Psoas muscle (tissue), 8 donors: Measurements from ENCODE around the gene SLC34A1. TPM values are rescaled to one million over a fixed set of nuclear protein-coding genes. Genes with fewer than 3 reads are reported as not detected.
A peak's percentile ranks its signal among the peaks of the same experiment; 100 is the strongest.

Experiments
- ATAC-seq, 4 donors: fragments of 200-7000 bp; cut with Tn5 transposase; one replicate each; pipeline ENCODE4 v1.9.1; 2020; ENCODE audit warnings: moderate library complexity in 3 of 4, mild to moderate bottlenecking in 2 of 4
- DNase-seq, 2 donors: peaks; one replicate each; pipeline ENCODE4 v3.0.0-alpha.2; 2020
- H3K27ac ChIP-seq: fragments of 200-600 bp; one replicate; pipeline ENCODE4 v1.8.0; 2022
- H3K27me3 ChIP-seq, 3 donors: fragments of 200-600 bp in 1 of 3; one replicate each; pipeline versions ENCODE4 v1.6.1 to v1.8.0; 2013 to 2022; ENCODE audit warnings: low read length in 2 of 3, mild to moderate bottlenecking in 2 of 3, moderate library complexity in 1 of 3; ENCODE audit not compliant: insufficient read depth in 3 of 3
- H3K36me3 ChIP-seq, 2 donors: fragments of 200-600 bp in 1 of 2; one replicate each; pipeline versions ENCODE4 v1.6.1 to v1.8.0; 2013 to 2022; ENCODE audit warnings: low read depth in 1 of 2, mild to moderate bottlenecking in 1 of 2, moderate library complexity in 1 of 2; ENCODE audit not compliant: insufficient read depth in 1 of 2
- H3K4me1 ChIP-seq: fragments of 200-600 bp; one replicate; pipeline ENCODE4 v1.8.0; 2022
- H3K4me3 ChIP-seq: fragments of 200-600 bp; one replicate; pipeline ENCODE4 v1.8.0; 2022; ENCODE audit warnings: mild to moderate bottlenecking
- H3K9me3 ChIP-seq: fragments of 200-600 bp; one replicate; pipeline ENCODE4 v1.8.0; 2022
- WGBS, 3 donors: extraction: QIAGEN DNeasy Blood & Tissue Kit; methylation state at CpG; one replicate each; pipeline versions ENCODE4 v1.1.6 to v1.1.7; 2013; 5-methylcytosine and 5-hydroxymethylcytosine counted together
- intact Hi-C, 2 donors: fragments of 100-400 bp; cut with DNase I; formaldehyde crosslinking; loops; one replicate each; pipeline versions ENCODE4 v1.11.0 to v1.14.2; 2022
- polyA plus RNA-seq, 3 donors: library from polyadenylated mRNA; stranded (reverse); fragments of 200-250 nt; gene quantifications; one replicate each; pipeline ENCODE4 v1.2.3, GENCODE V29; 2013
- total RNA-seq, 4 donors: library from RNA; stranded (reverse); fragmentation: NEBNext Ultra II Directional in 2 of 4; extraction: Animal tissue kit (Norgen Biotek cat#: 25700) in 2 of 4; gene quantifications; one replicate each; pipeline versions ENCODE4 v1.2.1 to v1.2.4, GENCODE V29; 2021 to 2023
- TF ChIP-seq, protein P1 (sequence below): fragments of 200-600 bp; IDR thresholded peaks from one replicate; pipeline ENCODE4 v1.8.0; 2022; ENCODE audit warnings: antibody characterized with exemption
- donor health status: healthy with polysubstance abuse.
- donor health status: DM: no; HTN: no; CAD: no; lungs with moderate emphysema.
- donor health status: Bipolar disorder and iron deficiency.
- donor health status: healthy.
- donor health status: DM: yes; HTN: yes; CAD: no.
- donor health status: DM: no; HTN: no; CAD: no.
- donor health status: DM: no; HTN: no; CAD: no.
- donor health status: DM: yes; HTN: yes; CAD: no.

Gene SLC34A1
- total and polyA plus RNA-seq, 7 donors = not detected

DNA sequence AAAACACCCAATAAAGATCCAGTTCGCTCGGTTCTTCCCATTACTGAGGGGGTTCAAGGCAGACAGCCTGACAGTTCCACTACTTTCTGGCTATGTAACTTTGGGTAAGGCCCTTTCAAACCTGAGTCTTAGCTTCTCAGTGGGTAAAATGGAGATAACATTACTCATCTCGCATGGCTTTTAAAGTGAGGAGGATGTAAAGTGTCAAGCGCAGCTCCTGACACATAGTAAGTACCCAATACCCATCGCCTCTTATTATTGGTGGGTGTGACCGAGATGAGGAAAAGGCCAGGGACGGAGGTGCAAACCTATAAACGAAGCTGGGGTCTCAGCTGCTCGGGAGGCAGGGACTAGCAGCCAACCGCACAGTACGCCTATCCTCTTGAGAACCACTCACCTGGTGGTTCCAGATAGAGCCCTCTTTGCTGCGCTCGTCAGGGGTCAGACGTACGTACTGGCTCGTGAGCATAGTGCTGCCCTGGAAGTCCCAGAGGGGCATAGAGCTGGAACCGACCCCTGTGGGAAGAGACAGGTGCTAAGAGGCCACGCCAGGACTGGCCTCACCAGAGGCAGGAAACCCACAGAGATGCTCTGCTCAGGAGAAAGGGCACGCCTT lies 33.4 kb upstream of the SLC34A1 start:
- DNase-seq = peak in 1 of 2 donors; percentile 57
- 13 to 15% (median 14%) methylated on average over 19 of the region's 19 CpGs for WGBS, 3 donors
- TF ChIP-seq, protein P1, sequence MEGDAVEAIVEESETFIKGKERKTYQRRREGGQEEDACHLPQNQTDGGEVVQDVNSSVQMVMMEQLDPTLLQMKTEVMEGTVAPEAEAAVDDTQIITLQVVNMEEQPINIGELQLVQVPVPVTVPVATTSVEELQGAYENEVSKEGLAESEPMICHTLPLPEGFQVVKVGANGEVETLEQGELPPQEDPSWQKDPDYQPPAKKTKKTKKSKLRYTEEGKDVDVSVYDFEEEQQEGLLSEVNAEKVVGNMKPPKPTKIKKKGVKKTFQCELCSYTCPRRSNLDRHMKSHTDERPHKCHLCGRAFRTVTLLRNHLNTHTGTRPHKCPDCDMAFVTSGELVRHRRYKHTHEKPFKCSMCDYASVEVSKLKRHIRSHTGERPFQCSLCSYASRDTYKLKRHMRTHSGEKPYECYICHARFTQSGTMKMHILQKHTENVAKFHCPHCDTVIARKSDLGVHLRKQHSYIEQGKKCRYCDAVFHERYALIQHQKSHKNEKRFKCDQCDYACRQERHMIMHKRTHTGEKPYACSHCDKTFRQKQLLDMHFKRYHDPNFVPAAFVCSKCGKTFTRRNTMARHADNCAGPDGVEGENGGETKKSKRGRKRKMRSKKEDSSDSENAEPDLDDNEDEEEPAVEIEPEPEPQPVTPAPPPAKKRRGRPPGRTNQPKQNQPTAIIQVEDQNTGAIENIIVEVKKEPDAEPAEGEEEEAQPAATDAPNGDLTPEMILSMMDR = no peak
- peaks cover 21% of the 10 kb centered on the region for H3K4me1 ChIP-seq
- no peaks in the 10 kb centered on the region for H3K9me3 ChIP-seq
- peak overlapping the region; percentile 94 for H3K27ac ChIP-seq
- ATAC-seq = peak in 3 of 4 donors; percentile 31 to 39 (median 31)
- no peaks in the 10 kb centered on the region for H3K27me3 ChIP-seq
- intact Hi-C loops = loop anchor here in 1 of 2 donors (5.0 kb wide), 1 partner anchor 39 kb away; the partner anchor contains the start of gene MXD3
- H3K36me3 ChIP-seq = peaks cover 9 to 26% of the 10 kb centered on the region in 2 donors
- H3K4me3 ChIP-seq = peak overlapping the region; percentile 94

DNA sequence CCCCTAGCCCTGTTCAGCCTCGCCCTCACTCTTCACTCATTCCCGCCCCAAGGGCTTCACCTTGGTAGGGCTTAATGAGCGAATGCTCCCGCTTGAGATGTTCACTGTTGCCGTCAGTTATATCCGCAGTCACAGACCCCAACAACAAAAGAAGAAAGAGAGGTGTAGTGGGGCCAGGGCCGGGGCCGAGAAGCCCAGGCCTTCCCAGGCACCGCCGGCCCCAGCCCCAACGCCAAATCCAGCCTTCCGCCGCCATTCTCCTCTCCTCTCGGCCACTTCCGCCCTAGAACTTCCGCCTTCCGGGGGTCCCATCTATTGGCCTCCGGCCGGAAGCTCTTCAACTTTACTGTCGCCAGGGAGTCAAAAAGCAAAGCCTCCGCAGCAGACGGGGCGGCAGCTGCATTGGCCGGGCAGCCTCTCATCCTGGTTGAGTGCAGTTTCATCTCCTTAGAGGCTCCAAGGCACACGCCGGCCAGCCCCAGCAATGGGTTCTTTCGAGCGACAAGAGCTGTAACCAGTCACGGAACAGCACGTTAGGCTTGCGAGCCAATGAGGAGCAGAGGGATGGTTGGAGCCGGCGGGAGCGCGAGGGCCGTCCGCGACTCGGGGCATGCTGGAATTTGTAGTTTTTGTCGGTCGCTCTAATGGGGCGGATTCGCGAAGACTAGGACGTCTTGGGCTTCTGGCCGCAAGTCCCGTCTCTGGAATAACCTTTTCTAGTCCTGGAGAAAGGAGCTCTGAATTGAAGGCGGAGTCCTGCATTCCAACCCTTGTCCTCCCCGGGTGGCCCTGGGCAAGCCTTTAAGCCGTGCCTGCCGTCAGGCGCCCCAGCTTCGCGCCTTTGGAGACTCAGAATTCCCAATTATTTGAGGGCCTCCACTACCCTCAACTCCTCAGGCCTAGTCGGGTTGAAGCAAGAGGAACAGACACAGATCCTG lies 32.6 kb upstream of the SLC34A1 start, which contains the start of gene LMAN2:
Gene LMAN2, minus strand, starts transcription at position 277 of the 938 bp plus-strand sequence. Its CDS starts 21 bp downstream, at position 256.
- ATAC-seq (peak; percentile 97 to 99 (median 98)), DNase-seq (peak; percentile 91 to 96)
- WGBS, 3 donors = 5 to 7% (median 6%) methylated on average over 55 of the region's 55 CpGs
- peaks cover 21% of the 10 kb centered on the region for H3K4me1 ChIP-seq
- no peaks in the 10 kb centered on the region for H3K9me3 ChIP-seq
- TF ChIP-seq, protein P1 = no peak
- no peaks in the 10 kb centered on the region for H3K27me3 ChIP-seq
- intact Hi-C loops = loop anchor here in 1 of 2 donors (5.0 kb wide), 1 partner anchor 39 kb away; the partner anchor contains the start of gene MXD3
- peaks cover 9 to 25% of the 10 kb centered on the region in 2 donors for H3K36me3 ChIP-seq
- H3K4me3 ChIP-seq = peak within 1 kb of the TSS; percentile 94
- H3K27ac ChIP-seq = peak within 1 kb of the TSS; percentile 94

DNA sequence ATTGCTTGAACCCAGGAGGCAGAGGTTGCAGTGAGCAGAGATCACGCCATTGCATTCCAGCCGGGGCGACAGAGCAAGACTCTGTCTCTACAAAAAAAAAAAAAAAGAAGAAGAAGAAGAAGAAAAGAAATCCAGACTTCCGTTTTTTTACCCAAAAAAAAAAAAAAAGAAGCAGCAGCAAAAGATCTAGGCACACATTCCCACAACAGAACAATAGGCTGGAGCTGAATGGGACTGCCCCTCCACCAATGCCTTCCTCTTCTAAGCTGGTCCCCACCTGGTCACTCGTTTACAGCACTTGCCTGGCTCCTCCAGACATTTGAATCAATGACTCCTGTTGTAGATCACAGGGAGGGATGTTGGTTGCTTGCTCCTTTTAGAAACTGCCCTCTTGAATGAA lies 31.1 kb upstream of the SLC34A1 start:
- intact Hi-C loops = loop anchor here in 1 of 2 donors (5.0 kb wide), 1 partner anchor 41 kb away; the partner anchor contains the start of gene MXD3
- no peak for ATAC-seq
- H3K36me3 ChIP-seq = peaks cover 3 to 14% of the 10 kb centered on the region in 2 donors
- no peak overlapping the region for H3K27ac ChIP-seq
- TF ChIP-seq, protein P1 = no peak
- no peak for DNase-seq
- no peaks in the 10 kb centered on the region for H3K27me3 ChIP-seq
- peaks cover 24% of the 10 kb centered on the region for H3K4me1 ChIP-seq
- no peaks in the 10 kb centered on the region for H3K9me3 ChIP-seq
- 78 to 82% (median 80%) methylated on average over 5 of the region's 5 CpGs for WGBS, 3 donors
- H3K4me3 ChIP-seq = no peak overlapping the region

DNA sequence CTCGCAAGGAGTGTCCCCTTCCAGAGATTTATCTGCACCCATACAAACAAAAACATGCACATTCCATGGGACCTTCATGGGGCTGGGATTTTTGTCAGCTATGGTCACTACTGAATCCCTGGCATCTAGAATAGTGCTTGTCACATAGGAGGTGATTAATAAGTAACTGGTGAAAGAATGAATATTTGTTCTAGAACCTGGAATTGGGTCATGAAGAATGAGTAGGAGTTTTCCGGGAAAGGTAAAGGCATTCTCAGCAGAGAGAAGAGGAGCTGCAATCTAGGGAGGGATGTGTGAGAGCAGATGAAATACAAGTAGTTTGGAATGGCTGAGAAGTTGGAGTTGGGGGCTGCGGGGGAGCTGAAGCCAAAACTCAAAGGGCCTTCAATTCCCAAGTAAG lies 30.0 kb upstream of the SLC34A1 start:
- TF ChIP-seq, protein P1 = no peak
- Histone ChIP-seq H3K4me3 (no peak overlapping the region), H3K27ac (no peak overlapping the region), H3K4me1 (peaks cover 28% of the 10 kb centered on the region), H3K36me3 (peaks cover 1 to 9% of the 10 kb centered on the region in 2 donors), H3K27me3 (no peaks in the 10 kb centered on the region), H3K9me3 (no peaks in the 10 kb centered on the region)
- WGBS, 3 donors = 90 to 92% (median 92%) methylated on average over 3 of the region's 3 CpGs
- DNase-seq (no peak), ATAC-seq (no peak)
- intact Hi-C loops = loop anchor here in 1 of 2 donors (5.0 kb wide), 1 partner anchor 42 kb away; the partner anchor contains the start of gene MXD3
